OCI-LY7 (cell line): Measurements from ENCODE around the gene MYOC.

Experiments used
- EZH2phosphoT487 ChIP-seq: fragments of 200-600 bp; sonication (generic); IDR thresholded peaks from 2 replicates; pipeline ENCODE4 v1.6.1; 2018; ENCODE audit warnings: low read depth, borderline replicate concordance, mild to moderate bottlenecking, mixed run types, antibody characterized with exemption, low read length, moderate library complexity, mixed read lengths
- TF ChIP-seq, protein P1 (sequence below): fragments of 200-600 bp; sonication (generic); conservative IDR thresholded peaks from 2 replicates; pipeline ENCODE4 v1.5.1; 2014; ENCODE audit warnings: mild to moderate bottlenecking, antibody characterized with exemption, low read length, moderate library complexity, mixed read lengths

DNA sequence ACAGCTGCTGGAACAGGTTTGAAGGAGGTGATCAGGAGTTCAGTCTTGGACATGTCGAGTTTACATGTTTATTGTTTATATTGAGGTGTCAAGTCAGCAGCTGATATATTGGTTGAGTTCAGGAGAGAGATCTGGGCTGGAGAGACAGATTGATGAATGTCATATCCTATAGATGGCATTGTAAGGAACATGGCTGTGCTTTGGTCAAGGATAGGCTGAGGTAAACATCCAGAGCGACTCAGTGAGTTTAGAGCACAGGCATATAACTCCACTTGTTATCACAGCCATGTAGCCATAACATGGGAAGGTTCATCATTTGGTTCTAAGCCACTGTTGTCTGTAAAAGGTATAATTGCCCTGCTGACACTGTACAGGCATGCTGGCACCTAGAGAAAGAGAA lies 35.9 kb downstream of the MYOC start:
- TF ChIP-seq, protein P1, sequence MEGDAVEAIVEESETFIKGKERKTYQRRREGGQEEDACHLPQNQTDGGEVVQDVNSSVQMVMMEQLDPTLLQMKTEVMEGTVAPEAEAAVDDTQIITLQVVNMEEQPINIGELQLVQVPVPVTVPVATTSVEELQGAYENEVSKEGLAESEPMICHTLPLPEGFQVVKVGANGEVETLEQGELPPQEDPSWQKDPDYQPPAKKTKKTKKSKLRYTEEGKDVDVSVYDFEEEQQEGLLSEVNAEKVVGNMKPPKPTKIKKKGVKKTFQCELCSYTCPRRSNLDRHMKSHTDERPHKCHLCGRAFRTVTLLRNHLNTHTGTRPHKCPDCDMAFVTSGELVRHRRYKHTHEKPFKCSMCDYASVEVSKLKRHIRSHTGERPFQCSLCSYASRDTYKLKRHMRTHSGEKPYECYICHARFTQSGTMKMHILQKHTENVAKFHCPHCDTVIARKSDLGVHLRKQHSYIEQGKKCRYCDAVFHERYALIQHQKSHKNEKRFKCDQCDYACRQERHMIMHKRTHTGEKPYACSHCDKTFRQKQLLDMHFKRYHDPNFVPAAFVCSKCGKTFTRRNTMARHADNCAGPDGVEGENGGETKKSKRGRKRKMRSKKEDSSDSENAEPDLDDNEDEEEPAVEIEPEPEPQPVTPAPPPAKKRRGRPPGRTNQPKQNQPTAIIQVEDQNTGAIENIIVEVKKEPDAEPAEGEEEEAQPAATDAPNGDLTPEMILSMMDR: no peak
- no peak for TF ChIP-seq EZH2phosphoT487
